Measurements from ENCODE around the gene CABLES1. TPM values are rescaled to one million over a fixed set of nuclear protein-coding genes. Genes with fewer than 3 reads are reported as not detected.

The CABLES1 gene
- total and polyA plus RNA-seq, 2 of the 8 experiments (the other 6 are each of a cell fraction or from before 2014, with no cell fraction given): 9.2 to 26.4 TPM

DNA sequence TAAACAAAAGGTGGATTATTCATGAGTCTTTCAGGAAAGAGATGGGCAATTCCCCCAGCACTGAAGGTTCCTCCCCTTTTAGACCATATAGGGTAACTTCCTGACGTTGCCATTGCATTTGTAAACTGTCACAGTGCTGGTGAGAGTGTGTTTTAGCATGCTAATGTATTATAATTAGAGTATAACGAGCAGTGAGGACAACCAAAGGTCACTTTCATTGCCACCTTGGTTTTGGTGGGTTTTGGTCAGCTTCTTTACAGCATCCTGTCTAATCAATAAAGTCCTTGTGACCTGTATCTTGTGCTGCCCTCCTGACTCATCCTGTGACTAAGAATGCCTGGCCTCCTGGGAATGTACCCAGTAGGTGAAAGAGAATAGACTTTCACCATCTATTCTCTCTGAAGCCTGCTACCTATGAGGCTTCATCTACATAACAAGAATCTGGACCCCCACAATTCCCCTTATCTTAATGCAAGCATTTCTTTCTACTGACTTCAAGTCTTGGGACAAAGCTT, 148.7 kb downstream of the CABLES1 start (continued):
- TF ChIP-seq, protein P1, sequence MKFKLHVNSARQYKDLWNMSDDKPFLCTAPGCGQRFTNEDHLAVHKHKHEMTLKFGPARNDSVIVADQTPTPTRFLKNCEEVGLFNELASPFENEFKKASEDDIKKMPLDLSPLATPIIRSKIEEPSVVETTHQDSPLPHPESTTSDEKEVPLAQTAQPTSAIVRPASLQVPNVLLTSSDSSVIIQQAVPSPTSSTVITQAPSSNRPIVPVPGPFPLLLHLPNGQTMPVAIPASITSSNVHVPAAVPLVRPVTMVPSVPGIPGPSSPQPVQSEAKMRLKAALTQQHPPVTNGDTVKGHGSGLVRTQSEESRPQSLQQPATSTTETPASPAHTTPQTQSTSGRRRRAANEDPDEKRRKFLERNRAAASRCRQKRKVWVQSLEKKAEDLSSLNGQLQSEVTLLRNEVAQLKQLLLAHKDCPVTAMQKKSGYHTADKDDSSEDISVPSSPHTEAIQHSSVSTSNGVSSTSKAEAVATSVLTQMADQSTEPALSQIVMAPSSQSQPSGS (IDR thresholded peaks at IDR 0.05; ENCODE audit: low read length): peak; percentile 26; the same call in 1 of the 2 replicates
- TF ChIP-seq EP300 (IDR thresholded peaks at IDR 0.05; ENCODE audit: borderline replicate concordance in 1 of 2, low read depth in 2 of 2, low read length in 2 of 2) (peak in 1 of 2 experiments; percentile 87; a peak in 1 of 3 replicates), GABPA (IDR thresholded peaks at IDR 0.05; ENCODE audit: borderline replicate concordance, insufficient read depth, low read length) (no peak), RFX5 (IDR thresholded peaks at IDR 0.05; ENCODE audit: borderline replicate concordance, low read depth, low read length) (no peak), KDM5A (IDR thresholded peaks at IDR 0.05; ENCODE audit: low read length) (no peak), CHD2 (IDR thresholded peaks at IDR 0.05; ENCODE audit: low read length) (no peak), POU5F1 (IDR thresholded peaks at IDR 0.05; ENCODE audit: low read depth, low read length) (no peak; the same call in 1 of the 2 replicates), ZNF274 (IDR thresholded peaks at IDR 0.05; ENCODE audit: borderline replicate concordance, extremely low read depth, low read length) (no peak), SP1 (IDR thresholded peaks at IDR 0.05; ENCODE audit: low read depth, low read length) (peak; percentile 81), RBBP5 (IDR thresholded peaks at IDR 0.05; ENCODE audit: borderline replicate concordance, low read depth, low read length) (no peak), TBP (IDR thresholded peaks at IDR 0.05; ENCODE audit: low read depth, low read length) (no peak), CTCF (IDR thresholded peaks at IDR 0.05; ENCODE audit: control extremely low read depth in 1 of 3, insufficient read depth in 1 of 3, low read depth in 1 of 3, low read length in 3 of 3) (no peak), TAF1 (IDR thresholded peaks at IDR 0.05; ENCODE audit: low read depth, low read length) (no peak), JUN (IDR thresholded peaks at IDR 0.05; ENCODE audit: low read depth, low read length) (0 out of 2 replicates have a peak, but pooled peaks have one; percentile 67), PHF8 (conservative IDR thresholded peaks at IDR 0.05; ENCODE audit: low read depth, low read length) (no peak), FOSL1 (IDR thresholded peaks at IDR 0.05; ENCODE audit: insufficient read depth, low read depth, low read length) (no peak), CTBP2 (IDR thresholded peaks at IDR 0.05; ENCODE audit: borderline replicate concordance, insufficient read depth, insufficient read length, low read length) (no peak), TCF12 (IDR thresholded peaks at IDR 0.05; ENCODE audit: low read depth, low read length) (no peak)
